HG02884 (cell line): Measurements from ENCODE around the gene PLG.
A peak's percentile ranks its signal among the peaks of the same experiment; 100 is the strongest.
"Not testable (repeated sequence)": the region's sequence is repeated elsewhere in the genome, so short reads cannot be mapped to it uniquely, and the experiment has no call there.

Experiments
- ATAC-seq: cut with Tn5 transposase; IDR thresholded peaks from one replicate; pipeline ENCODE4 v1.9.1; 2021; ENCODE audit warnings: mild to moderate bottlenecking, moderate library complexity; ENCODE audit not compliant: unreplicated experiment

PLG gene

GRCh38 chr6:160697826-160698225 lies 4.2 kb upstream of the PLG start:
- ATAC-seq: no peak

DNA sequence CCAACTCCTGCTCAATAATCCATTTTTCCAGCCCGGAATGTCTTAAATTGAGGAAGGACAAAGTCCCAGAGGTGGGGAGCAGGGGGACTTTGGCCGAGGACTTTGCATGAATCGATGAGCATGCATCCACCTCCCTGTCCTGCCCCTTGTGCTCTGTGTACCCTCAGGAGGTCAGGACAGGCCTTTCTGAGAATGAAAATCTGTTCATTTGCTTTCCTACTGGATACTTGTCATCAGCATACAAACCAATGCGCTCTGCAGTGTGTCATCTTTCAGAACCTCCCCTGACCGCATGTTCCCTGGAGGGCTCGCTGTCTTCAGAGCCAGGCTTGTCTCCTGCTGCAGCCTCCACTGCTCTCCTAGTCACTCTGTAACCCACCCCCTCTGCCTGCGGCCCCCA lies 2.6 kb downstream of the PLG start:
- ATAC-seq: not testable (repeated sequence)

- ATAC-seq: not testable (repeated sequence)
Measured at GRCh38 chr6:160708993-160709392, 6.9 kb downstream of the PLG start.

GRCh38 chr6:160714731-160715316 lies 12.8 kb downstream of the PLG start:
- no peak for ATAC-seq

- ATAC-seq: no peak
Measured at GRCh38 chr6:160730911-160731310, 28.9 kb downstream of the PLG start.

GRCh38 chr6:160733050-160733646 lies 31.1 kb downstream of the PLG start:
- ATAC-seq: peak; percentile 61

DNA sequence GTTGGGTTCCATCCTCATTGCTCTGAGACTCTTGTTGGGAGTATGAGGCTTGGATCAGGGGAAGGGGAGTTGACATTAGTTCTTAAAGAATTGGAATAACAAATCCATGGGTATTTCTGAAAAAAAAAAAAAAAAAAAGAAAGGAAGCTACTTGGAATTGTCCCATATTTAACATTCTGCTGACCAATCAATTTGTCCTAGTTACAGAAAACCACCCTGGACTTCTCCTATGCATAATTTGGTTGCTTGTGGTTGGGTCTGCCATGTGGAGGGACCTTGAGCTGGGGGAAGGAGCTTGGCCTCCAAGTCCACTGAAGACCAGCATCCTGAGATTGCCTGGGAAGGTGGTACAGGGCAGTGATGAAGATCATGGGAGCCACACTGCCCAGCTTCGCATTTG lies 32.6 kb downstream of the PLG start:
- no peak for ATAC-seq

DNA sequence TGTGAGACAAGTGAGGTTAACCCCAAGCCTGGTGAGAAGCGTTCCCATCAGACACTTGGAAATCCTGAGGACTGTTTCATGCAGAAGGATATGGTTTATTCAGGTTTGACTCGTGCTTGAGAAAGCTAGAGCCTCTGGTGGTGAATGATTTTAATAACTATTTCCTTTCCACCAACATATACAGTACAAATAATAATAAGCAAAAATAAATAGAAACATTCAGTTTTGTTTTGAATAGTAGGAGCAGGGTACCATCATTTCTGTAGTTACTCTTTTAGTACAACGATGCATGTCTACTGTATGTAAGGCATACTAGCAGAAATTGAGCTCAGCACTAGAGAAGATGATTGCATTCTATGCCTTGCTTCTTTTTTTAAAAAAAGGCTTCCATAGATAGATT lies 33.5 kb downstream of the PLG start:
- peak; percentile 85 for ATAC-seq

- ATAC-seq: no peak
Measured at GRCh38 chr6:160737934-160738333, 35.9 kb downstream of the PLG start.

DNA sequence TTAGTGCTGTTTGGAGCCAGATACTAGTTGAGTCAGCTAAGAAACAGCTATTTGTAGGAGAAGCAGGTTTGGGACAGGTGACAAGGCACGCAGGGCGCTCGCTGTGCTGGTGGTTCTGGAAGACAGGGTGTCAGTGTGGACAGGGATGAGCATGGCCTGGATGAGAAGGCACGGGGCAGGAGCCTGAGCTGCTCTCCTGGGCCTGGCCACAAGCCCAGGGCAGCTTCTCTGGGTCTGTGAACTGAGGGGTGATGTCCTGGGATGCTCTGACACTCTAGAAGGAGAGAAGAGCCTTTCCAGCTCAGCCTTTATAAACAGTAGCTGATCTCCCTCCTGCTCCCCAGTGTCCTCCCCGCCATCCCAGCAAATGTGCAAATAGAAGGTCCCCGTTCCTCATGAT lies 37.9 kb downstream of the PLG start:
- ATAC-seq: no peak

DNA sequence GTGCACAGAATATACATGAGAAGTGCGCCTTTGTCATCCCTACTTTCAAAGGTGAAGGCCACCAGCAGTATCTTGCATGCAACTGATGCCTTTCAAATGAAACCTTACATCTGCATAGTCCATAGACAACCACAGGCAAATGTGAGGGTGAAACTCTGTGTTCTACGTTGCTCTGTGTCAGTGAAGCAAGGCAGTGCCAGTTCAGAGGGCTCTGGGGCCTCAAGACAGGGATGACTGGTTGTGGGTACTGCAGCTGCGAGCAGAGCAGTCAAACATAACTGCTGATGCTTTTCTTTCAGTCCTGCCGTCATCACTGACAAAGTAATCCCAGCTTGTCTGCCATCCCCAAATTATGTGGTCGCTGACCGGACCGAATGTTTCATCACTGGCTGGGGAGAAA lies 39.0 kb downstream of the PLG start:
- ATAC-seq: peak; percentile 98

DNA sequence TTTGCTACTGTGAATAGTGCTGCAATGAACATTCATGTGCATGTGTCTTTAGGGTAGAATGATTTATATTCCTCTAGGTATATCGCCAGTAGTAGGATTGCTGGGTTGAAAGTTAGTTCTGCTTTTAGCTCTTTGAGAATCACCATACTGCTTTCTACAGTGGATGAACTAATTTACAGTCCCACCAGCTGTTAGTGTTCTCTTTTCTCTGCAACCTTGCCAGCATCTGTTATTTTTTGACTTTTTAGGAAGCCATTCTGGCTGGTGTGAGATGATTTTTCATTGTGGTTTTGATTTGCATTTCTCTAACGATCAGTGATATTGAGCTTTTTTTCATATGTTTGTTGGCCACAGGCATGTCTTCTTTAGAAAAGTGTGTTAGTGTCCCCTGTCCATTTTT lies 40.0 kb downstream of the PLG start:
- peak; percentile 40 for ATAC-seq

DNA sequence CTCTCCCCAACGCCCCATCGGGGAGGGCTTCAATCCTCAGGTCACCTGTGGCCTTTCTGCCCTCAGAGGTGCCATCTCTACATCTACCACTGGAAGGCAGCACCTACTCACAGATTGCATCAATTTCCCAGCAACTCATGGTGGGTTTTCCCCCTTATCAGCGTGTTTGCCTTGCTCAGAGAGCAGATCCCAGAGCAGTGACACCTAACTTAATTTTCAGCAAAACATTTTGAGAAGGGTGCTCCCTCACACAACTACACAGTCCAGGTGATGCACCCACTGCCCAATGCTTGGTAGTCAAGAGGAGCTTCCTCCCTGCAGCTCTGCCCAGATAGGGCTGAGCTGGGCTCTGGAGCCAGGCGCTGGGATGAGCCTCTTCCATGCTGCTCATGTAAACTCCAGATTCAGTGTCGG lies 48.2 kb downstream of the PLG start:
- ATAC-seq: peak; percentile 88

- not testable (repeated sequence) for ATAC-seq
Measured at GRCh38 chr6:160753211-160753610, 51.2 kb downstream of the PLG start.

- no peak for ATAC-seq
Measured at GRCh38 chr6:160755165-160755564, 53.1 kb downstream of the PLG start.

DNA sequence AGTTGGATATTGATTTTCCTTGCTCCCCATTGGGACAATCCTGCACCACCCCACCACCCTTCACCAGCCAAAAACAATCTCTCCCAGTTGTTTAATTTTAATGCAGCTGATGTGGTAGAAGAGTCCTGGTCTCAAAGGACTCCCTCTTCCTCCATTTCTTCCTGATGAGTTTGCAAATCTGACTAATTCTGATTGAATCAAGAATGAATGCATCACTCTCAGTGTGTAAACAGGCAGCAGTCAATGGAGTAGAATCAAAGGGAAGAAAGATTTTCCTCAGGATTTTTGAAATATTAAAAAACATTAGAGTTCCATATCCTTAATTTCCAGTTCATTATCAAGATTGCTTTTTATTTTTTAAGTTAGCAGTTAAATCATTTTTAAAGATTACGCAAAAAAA lies 54.0 kb downstream of the PLG start:
- ATAC-seq: no peak

GRCh38 chr6:160756871-160757270 lies 54.8 kb downstream of the PLG start:
- no peak for ATAC-seq

DNA sequence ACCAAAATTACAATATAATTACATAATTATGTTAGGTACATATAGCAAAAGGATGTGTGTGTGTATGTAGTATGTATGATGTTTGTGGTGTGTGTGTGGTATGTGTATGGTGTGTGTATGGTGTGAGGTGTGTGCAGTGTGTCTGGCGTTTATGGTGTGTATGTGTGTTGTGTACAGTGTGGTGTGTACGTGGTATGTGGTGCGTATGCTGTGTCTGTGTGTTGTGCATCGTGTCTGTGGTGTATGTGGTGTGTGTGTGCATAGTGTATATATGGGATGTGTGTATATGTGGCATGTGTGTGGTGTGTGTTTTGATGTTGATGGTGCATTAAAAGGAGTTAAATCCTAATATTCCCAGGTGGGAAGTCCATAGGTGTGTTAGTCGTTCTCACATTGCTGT lies 62.8 kb downstream of the PLG start:
- ATAC-seq: no peak

GRCh38 chr6:160765412-160765811 lies 63.4 kb downstream of the PLG start:
- ATAC-seq: no peak

GRCh38 chr6:160766657-160766988 lies 64.6 kb downstream of the PLG start:
- no peak for ATAC-seq

DNA sequence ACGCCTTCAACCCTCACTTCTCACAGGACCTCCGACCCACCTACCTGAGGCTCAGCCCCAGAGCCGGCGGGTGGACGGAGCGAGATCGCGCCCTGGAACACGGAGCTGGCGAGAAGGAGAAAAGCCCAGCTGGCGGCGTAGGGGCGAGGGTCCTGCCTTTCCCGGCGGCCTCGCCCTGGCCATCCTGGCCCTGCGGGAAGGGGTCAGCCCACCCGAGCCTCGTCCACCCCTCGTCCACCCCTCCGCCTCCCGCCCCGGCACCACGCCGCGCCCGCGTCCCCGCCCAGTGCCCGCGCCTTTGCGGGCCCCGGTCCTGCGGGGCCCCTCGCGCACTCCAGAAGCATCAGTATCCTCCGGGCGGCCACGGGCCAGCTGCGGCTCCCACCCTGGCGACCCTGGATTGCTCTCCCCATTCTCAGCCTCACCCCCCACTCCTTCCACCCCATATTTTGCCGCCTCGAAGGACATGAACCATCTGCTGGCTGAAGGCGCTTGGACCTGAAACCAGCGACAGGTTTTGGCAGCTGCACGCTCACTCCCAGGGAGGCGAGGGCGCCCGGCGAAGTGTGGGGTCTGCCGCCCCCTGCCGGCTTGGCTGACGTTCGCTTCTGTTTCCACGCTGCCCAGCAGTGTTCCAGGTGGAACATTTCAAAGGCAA lies 65.1 kb downstream of the PLG start:
- peak; percentile 97 for ATAC-seq

DNA sequence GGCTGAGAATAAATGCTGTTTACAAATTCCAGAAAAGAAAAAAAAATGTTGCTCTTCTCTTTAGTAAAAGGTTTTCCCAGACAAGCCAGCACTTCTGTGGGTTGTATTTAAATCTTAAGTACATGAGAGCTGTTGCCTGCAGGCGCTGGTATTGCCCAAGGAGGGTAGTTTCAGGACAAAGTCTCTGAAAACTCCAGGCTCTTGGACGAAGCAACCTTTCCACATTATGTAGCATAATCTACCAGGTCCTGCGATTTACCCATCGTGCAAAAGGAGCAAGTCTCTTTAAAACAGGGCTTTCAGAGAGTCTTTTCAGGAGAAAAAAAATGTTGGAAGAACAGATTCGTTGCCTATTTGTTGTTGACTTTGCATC lies 65.6 kb downstream of the PLG start:
- peak; percentile 10 for ATAC-seq

- ATAC-seq: no peak
Measured at GRCh38 chr6:160768101-160768500, 66.1 kb downstream of the PLG start.
